Coronary artery (tissue), 2 donors: ENCODE measurements around the gene FBXL17.

Experiments used
- DNase-seq: peaks from one replicate; pipeline ENCODE4 v3.0.0-alpha.2; 2017; ENCODE audit warnings: low spot score
- H3K27ac ChIP-seq, 2 donors: fragments of 200-600 bp; sonication (generic); one replicate each; pipeline ENCODE4 v1.5.1; 2016 to 2019
- H3K4me3 ChIP-seq: fragments of 200-600 bp; sonication (generic); 2 replicates; pipeline ENCODE4 v1.5.1; 2016; ENCODE audit warnings: mild to moderate bottlenecking, moderate library complexity
- TF ChIP-seq, protein P1 (sequence below): fragments of 200-600 bp; sonication (generic); IDR thresholded peaks from one replicate; pipeline ENCODE4 v1.5.1; 2019; ENCODE audit warnings: antibody characterized with exemption

The FBXL17 gene

GRCh38 chr5:108060340-108060739, 321.6 kb downstream of the FBXL17 start:
- TF ChIP-seq, protein P1, sequence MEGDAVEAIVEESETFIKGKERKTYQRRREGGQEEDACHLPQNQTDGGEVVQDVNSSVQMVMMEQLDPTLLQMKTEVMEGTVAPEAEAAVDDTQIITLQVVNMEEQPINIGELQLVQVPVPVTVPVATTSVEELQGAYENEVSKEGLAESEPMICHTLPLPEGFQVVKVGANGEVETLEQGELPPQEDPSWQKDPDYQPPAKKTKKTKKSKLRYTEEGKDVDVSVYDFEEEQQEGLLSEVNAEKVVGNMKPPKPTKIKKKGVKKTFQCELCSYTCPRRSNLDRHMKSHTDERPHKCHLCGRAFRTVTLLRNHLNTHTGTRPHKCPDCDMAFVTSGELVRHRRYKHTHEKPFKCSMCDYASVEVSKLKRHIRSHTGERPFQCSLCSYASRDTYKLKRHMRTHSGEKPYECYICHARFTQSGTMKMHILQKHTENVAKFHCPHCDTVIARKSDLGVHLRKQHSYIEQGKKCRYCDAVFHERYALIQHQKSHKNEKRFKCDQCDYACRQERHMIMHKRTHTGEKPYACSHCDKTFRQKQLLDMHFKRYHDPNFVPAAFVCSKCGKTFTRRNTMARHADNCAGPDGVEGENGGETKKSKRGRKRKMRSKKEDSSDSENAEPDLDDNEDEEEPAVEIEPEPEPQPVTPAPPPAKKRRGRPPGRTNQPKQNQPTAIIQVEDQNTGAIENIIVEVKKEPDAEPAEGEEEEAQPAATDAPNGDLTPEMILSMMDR: no peak
- no peak for DNase-seq
- no peak overlapping the region for H3K27ac ChIP-seq
- H3K4me3 ChIP-seq: no peak overlapping the region

DNA sequence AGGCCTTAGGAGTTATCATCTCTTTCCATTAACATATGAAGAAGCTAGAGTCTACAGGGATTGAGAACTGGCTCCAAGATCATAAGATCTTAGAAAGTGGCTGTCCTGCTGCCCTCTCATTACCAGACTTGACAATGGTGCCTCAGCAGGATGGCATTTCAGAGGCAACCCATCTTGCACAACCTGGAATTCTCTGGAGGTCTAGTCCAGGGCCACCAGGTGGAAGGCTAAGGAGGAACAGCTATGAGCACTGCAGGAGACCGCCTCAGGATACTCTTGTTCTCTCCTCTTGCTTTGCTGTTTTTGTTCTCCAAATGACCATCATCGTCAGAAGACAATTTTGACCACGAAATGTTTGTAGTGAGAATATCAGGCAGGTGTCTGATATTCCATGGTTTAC, 322.6 kb downstream of the FBXL17 start:
- no peak for DNase-seq
- H3K27ac ChIP-seq: no peak overlapping the region
- H3K4me3 ChIP-seq: no peak overlapping the region
- TF ChIP-seq, protein P1: no peak

DNA sequence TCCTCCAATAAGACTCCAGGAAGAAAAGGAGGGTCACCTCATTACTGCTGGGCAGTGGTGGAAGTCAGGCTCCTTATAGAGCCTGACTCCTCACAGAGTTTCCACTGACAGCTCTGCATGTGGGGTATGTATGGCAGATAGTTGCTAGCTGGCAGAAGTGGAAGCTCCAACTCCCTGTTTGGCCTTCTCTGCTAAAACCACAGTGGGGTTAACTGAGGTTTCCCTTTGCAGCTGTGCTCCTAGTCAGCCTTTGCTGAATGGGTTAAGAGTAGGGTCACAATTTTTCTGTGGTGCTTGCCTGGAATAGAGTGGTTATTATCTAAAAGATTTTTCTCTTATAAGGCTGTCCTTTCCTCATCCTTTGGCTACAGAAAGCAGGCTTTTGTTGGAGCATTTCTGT, 327.5 kb downstream of the FBXL17 start:
- no peak for DNase-seq
- TF ChIP-seq, protein P1: no peak
- Histone ChIP-seq H3K27ac (no peak overlapping the region), H3K4me3 (no peak overlapping the region)

DNA sequence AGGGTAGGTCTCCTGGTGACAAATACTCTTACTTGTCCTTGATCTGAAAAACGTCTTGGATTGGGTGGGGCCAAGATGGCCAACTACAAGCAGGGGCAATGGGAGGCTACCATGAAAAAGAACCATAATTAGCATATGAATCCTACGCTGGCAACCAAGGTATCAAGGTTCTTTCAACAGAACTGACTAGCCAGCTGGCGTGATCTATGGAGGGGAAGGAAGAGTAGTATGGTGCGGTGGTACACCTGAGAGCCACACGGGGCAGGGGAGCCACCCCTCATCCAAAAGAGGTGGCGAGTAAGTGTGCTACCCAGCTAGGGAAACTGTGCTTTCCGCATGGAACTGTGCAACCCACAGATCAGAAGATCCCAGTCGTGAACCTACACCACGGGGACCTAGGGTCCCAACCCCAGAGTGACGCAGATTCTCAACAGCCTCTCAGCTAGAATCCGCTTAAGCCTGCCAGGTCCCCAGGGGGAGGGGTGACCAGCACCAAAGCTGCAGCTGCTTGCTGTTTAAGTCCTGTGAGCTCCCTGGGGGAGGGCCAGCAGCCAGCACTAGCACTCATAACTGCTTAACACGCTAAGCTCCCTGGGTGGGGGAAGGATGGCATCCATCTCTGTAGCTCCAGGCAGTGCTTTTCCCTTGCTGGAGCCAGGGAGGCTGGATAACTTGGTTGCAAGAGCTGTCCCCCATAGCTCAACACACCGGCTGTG, 334.8 kb downstream of the FBXL17 start:
- no peak for DNase-seq
- TF ChIP-seq, protein P1: no peak
- H3K27ac ChIP-seq: no peak overlapping the region
- H3K4me3 ChIP-seq: no peak overlapping the region

GRCh38 chr5:108036482-108036881, 345.4 kb downstream of the FBXL17 start:
- TF ChIP-seq, protein P1: no peak
- Histone ChIP-seq H3K27ac (no peak overlapping the region), H3K4me3 (no peak overlapping the region)
- DNase-seq: no peak

GRCh38 chr5:108028883-108029282, 353.0 kb downstream of the FBXL17 start:
- DNase-seq: no peak
- H3K4me3 ChIP-seq: no peak overlapping the region
- no peak overlapping the region for H3K27ac ChIP-seq
- TF ChIP-seq, protein P1: no peak

DNA sequence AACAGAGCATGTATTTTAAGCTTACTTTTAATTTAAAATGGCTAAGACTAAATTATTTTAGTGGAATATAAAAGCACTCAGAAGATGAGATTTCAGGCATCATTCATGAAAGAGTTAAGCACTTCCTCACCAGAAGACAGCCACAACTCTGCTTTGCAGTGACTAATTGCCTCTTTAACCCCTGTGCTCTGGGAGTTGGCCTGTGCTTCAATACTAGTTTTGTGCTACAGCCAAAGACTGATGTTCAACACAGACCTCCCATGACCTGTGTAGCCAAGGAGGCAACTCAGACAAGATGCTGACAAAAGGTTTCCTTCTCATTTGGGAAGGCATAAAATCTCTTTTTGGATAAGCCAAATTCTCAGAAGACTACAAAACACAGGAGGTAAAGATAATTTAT, 353.5 kb downstream of the FBXL17 start:
- Histone ChIP-seq H3K27ac (no peak overlapping the region), H3K4me3 (no peak overlapping the region)
- no peak for DNase-seq
- TF ChIP-seq, protein P1: no peak
